ENCODE data around the gene KIF6. TPM values are rescaled to one million over a fixed set of nuclear protein-coding genes. Genes with fewer than 3 reads are reported as not detected.

KIF6 gene
- total and polyA plus RNA-seq, 2 of the 8 experiments (the other 6 are each of a cell fraction or from before 2014, with no cell fraction given), result 0.53 to 0.65 TPM

GRCh38 chr6:39657355-39658135 is 67.7 kb downstream of the KIF6 start:
- Histone ChIP-seq H3K27me3 (replicated peaks in 1 of 4; ENCODE audit: control insufficient read depth in 3 of 4, extremely low read depth in 1 of 4, insufficient read depth in 3 of 4, low read length in 3 of 4) (no peaks in the 10 kb centered on the region), H2BK20ac (ENCODE audit: low read length) (no peak overlapping the region), H3K4me2 (ENCODE audit: insufficient read depth in 1 of 2, low read depth in 2 of 2, low read length in 2 of 2) (no peak overlapping the region), H2BK12ac (ENCODE audit: low read depth, low read length) (no peak overlapping the region), H3K23me2 (ENCODE audit: low read depth, low read length) (no peaks in the 10 kb centered on the region), H4K20me1 (replicated peaks in 1 of 2; ENCODE audit: control insufficient read depth in 1 of 2, insufficient read depth in 2 of 2, low read length in 2 of 2) (no peaks in the 10 kb centered on the region), H3K27ac (ENCODE audit: low read depth, low read length) (no peak overlapping the region), H2BK15ac (ENCODE audit: low read length) (no peak overlapping the region), H3K18ac (ENCODE audit: extremely low read depth, low read length) (no peak overlapping the region), H3K4me3 (ENCODE audit: extremely low read depth in 1 of 4, insufficient read depth in 2 of 4, low read depth in 3 of 4, low read length in 4 of 4) (no peak overlapping the region), H3K23ac (ENCODE audit: insufficient read length) (no peak overlapping the region), H3K56ac (replicated peaks; ENCODE audit: insufficient read length, low read depth, low read length) (no peak overlapping the region), H3K4me1 (replicated peaks in 1 of 4; ENCODE audit: control insufficient read depth in 3 of 4, insufficient read depth in 4 of 4, low read length in 3 of 4) (peaks cover 0 to 5% (median 1%) of the 10 kb centered on the region in 4 experiments; a peak in 2 of 7 replicates), H3K4ac (replicated peaks; ENCODE audit: insufficient read length, low read depth, low read length) (no peak overlapping the region), H3K14ac (ENCODE audit: insufficient read length) (no peak overlapping the region), H2BK120ac (replicated peaks; ENCODE audit: low read depth, low read length) (no peak overlapping the region), H4K91ac (replicated peaks; ENCODE audit: insufficient read length, low read length) (no peak overlapping the region), H4K8ac (ENCODE audit: extremely low read depth, insufficient read depth, low read length) (no peak overlapping the region), H2BK5ac (ENCODE audit: low read depth, low read length) (no peak overlapping the region), H3K36me3 (ENCODE audit: control insufficient read depth in 2 of 4, insufficient read depth in 4 of 4, low read length in 3 of 4) (no peaks in the 10 kb centered on the region), H4K5ac (ENCODE audit: insufficient read length, low read depth, low read length) (no peak overlapping the region), H2AFZ (ENCODE audit: low read length) (no peak overlapping the region), H3K9me3 (ENCODE audit: insufficient read depth in 2 of 2, low read depth in 1 of 2, low read length in 1 of 2) (no peaks in the 10 kb centered on the region), H3K79me1 (ENCODE audit: low read depth, low read length) (no peaks in the 10 kb centered on the region), H3K79me2 (ENCODE audit: control insufficient read depth in 1 of 2, insufficient read depth in 2 of 2, low read length in 2 of 2) (no peaks in the 10 kb centered on the region), H2AK5ac (ENCODE audit: low read depth, low read length) (no peak overlapping the region), H3K9ac (replicated peaks in 1 of 4; ENCODE audit: extremely low read depth in 1 of 4, low read depth in 3 of 4, low read length in 3 of 4) (no peak overlapping the region)
- DNase-seq (ENCODE audit: low read depth in 1 of 2, low spot score in 2 of 2) (no peak), FAIRE-seq (no peak)
- TF ChIP-seq SRF (IDR thresholded peaks at IDR 0.05; ENCODE audit: low read depth, low read length) (no peak), SIX5 (IDR thresholded peaks at IDR 0.05; ENCODE audit: low read depth, low read length) (no peak), POLR2A (IDR thresholded peaks at IDR 0.05; ENCODE audit: control extremely low read depth in 1 of 2, low read depth in 2 of 2, low read length in 2 of 2) (no peak), JUN (IDR thresholded peaks at IDR 0.05; ENCODE audit: low read depth, low read length) (no peak), RBBP5 (IDR thresholded peaks at IDR 0.05; ENCODE audit: borderline replicate concordance, low read depth, low read length) (no peak)
- 94% methylated on average over 2 of the region's 2 CpGs; no CpG with 5 or more reads in 1 of the 2 experiments for WGBS, 2 experiments (ENCODE audit: extremely low coverage in 1 of 2, insufficient coverage in 1 of 2, insufficient read length in 1 of 2, insufficient replicate concordance in 2 of 2, low coverage in 1 of 2, low lambda C conversion rate in 2 of 2, missing lambda C conversion rate in 1 of 2)
- ChIA-PET CTCF (ENCODE audit: partially characterized antibody) (interaction anchor here (0.6 to 1.2 kb wide), 2 partner anchors 15 to 906 kb away, joined by 3 to 5 read pairs; no protein-coding TSS in a partner anchor), POLR2A (ENCODE audit: partially characterized antibody) (no interaction called here)

All from H1 (cell line).